Measurements from ENCODE around the gene MMP20. TPM values are rescaled to one million over a fixed set of nuclear protein-coding genes. Genes with fewer than 3 reads are reported as not detected.

Gene MMP20
- total and polyA plus RNA-seq, 2 experiments from 2014 or later, result not detected

DNA sequence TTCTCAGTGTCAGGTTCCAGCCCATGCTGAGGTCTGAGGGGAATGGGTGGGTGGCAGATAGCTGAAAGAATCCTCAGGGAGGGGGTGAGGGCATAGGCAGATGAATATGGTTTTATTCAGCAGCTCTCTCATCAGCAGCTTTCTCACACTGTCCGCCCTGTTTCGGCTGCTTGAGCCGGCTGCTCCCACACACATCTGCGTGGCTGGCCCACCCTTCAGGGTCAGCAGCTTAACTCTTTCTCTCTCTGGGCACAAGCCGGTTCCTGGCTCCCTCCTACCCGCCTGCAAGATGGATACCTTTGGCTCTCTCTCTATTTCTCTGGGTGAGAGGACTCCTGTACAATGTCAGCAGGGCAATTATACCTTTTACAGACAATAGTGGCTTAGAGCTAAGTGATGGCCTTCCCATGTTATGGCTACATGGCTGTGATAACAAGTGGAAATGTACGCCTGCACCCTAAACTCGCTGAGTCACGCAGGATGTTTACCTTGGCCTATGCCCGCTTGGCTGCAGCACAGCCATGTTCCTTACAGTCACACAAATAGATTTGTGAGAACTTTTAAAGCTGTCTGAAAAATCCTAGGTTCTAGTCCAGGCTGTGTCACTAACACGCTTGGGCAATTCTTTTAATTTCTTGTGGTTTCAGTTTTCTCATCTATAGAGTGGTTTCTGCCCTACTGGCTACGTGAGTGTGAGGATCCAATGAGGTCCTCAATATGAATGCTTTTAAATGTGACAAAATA, 4.1 kb downstream of the MMP20 start:
- Histone ChIP-seq H3K9me2 (ENCODE audit: insufficient read depth) (peaks cover 5% of the 10 kb centered on the region; the same call in 1 of the 2 replicates), H3K4me3 (no peak overlapping the region), H3K36me3 (ENCODE audit: insufficient read depth) (no peaks in the 10 kb centered on the region), H4K20me1 (replicated peaks; ENCODE audit: insufficient read depth) (no peaks in the 10 kb centered on the region), H3F3A (replicated peaks; ENCODE audit: low read depth) (no peaks in the 10 kb centered on the region), H2AFZ (peak overlapping the region; percentile 52; the same call in 1 of the 2 replicates), H3K27ac (ENCODE audit: low read depth) (no peak overlapping the region), H3K27me3 (ENCODE audit: insufficient read depth) (no peaks in the 10 kb centered on the region), H3K79me2 (replicated peaks; ENCODE audit: insufficient read depth) (no peaks in the 10 kb centered on the region), H3K4me1 (ENCODE audit: insufficient read depth) (peaks cover 6% of the 10 kb centered on the region; the same call in 1 of the 2 replicates), H3K4me2 (no peak overlapping the region)
- Mint-ChIP-seq H3K36me3 (ENCODE audit: low read depth) (no peaks in the 10 kb centered on the region), H3K4me3 (no peak overlapping the region), H3K27ac (no peak overlapping the region), H3K9me3 (no peaks in the 10 kb centered on the region; the same call in 2 of the 3 replicates), H3K27me3 (ENCODE audit: insufficient read depth, low read depth, poor library complexity) (no peaks in the 10 kb centered on the region), H3K4me1 (peaks cover 9% of the 10 kb centered on the region; the same call in 2 of the 3 replicates)
- TF ChIP-seq POLR2AphosphoS5 (IDR thresholded peaks at IDR 0.05; ENCODE audit: low read depth) (no peak), ZNF331 (CRISPR knock-in tag; IDR thresholded peaks at IDR 0.05; ENCODE audit: low read depth) (no peak), CREB1 (CRISPR knock-in tag; IDR thresholded peaks at IDR 0.05; ENCODE audit: low read depth) (no peak), NANOG (IDR thresholded peaks at IDR 0.05; ENCODE audit: borderline replicate concordance) (no peak), EZH2 (IDR thresholded peaks at IDR 0.05; ENCODE audit: low read depth, unreplicated experiment) (no peak), STAT1 (IDR thresholded peaks at IDR 0.05; ENCODE audit: unreplicated experiment) (no peak)
- TF ChIP-seq, protein P1, sequence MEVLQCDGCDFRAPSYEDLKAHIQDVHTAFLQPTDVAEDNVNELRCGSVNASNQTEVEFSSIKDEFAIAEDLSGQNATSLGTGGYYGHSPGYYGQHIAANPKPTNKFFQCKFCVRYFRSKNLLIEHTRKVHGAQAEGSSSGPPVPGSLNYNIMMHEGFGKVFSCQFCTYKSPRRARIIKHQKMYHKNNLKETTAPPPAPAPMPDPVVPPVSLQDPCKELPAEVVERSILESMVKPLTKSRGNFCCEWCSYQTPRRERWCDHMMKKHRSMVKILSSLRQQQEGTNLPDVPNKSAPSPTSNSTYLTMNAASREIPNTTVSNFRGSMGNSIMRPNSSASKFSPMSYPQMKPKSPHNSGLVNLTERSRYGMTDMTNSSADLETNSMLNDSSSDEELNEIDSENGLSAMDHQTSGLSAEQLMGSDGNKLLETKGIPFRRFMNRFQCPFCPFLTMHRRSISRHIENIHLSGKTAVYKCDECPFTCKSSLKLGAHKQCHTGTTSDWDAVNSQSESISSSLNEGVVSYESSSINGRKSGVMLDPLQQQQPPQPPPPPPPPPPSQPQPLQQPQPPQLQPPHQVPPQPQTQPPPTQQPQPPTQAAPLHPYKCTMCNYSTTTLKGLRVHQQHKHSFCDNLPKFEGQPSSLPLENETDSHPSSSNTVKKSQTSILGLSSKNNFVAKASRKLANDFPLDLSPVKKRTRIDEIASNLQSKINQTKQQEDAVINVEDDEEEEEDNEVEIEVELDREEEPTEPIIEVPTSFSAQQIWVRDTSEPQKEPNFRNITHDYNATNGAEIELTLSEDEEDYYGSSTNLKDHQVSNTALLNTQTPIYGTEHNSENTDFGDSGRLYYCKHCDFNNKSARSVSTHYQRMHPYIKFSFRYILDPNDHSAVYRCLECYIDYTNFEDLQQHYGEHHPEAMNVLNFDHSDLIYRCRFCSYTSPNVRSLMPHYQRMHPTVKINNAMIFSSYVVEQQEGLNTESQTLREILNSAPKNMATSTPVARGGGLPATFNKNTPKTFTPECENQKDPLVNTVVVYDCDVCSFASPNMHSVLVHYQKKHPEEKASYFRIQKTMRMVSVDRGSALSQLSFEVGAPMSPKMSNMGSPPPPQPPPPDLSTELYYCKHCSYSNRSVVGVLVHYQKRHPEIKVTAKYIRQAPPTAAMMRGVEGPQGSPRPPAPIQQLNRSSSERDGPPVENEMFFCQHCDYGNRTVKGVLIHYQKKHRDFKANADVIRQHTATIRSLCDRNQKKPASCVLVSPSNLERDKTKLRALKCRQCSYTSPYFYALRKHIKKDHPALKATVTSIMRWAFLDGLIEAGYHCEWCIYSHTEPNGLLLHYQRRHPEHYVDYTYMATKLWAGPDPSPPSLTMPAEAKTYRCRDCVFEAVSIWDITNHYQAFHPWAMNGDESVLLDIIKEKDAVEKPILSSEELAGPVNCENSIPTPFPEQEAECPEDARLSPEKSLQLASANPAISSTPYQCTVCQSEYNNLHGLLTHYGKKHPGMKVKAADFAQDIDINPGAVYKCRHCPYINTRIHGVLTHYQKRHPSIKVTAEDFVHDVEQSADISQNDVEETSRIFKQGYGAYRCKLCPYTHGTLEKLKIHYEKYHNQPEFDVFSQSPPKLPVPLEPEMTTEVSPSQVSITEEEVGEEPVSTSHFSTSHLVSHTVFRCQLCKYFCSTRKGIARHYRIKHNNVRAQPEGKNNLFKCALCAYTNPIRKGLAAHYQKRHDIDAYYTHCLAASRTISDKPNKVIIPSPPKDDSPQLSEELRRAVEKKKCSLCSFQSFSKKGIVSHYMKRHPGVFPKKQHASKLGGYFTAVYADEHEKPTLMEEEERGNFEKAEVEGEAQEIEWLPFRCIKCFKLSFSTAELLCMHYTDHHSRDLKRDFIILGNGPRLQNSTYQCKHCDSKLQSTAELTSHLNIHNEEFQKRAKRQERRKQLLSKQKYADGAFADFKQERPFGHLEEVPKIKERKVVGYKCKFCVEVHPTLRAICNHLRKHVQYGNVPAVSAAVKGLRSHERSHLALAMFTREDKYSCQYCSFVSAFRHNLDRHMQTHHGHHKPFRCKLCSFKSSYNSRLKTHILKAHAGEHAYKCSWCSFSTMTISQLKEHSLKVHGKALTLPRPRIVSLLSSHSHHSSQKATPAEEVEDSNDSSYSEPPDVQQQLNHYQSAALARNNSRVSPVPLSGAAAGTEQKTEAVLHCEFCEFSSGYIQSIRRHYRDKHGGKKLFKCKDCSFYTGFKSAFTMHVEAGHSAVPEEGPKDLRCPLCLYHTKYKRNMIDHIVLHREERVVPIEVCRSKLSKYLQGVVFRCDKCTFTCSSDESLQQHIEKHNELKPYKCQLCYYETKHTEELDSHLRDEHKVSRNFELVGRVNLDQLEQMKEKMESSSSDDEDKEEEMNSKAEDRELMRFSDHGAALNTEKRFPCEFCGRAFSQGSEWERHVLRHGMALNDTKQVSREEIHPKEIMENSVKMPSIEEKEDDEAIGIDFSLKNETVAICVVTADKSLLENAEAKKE (CRISPR knock-in tag; IDR thresholded peaks at IDR 0.05), result no peak
- TF ChIP-seq, protein P2, sequence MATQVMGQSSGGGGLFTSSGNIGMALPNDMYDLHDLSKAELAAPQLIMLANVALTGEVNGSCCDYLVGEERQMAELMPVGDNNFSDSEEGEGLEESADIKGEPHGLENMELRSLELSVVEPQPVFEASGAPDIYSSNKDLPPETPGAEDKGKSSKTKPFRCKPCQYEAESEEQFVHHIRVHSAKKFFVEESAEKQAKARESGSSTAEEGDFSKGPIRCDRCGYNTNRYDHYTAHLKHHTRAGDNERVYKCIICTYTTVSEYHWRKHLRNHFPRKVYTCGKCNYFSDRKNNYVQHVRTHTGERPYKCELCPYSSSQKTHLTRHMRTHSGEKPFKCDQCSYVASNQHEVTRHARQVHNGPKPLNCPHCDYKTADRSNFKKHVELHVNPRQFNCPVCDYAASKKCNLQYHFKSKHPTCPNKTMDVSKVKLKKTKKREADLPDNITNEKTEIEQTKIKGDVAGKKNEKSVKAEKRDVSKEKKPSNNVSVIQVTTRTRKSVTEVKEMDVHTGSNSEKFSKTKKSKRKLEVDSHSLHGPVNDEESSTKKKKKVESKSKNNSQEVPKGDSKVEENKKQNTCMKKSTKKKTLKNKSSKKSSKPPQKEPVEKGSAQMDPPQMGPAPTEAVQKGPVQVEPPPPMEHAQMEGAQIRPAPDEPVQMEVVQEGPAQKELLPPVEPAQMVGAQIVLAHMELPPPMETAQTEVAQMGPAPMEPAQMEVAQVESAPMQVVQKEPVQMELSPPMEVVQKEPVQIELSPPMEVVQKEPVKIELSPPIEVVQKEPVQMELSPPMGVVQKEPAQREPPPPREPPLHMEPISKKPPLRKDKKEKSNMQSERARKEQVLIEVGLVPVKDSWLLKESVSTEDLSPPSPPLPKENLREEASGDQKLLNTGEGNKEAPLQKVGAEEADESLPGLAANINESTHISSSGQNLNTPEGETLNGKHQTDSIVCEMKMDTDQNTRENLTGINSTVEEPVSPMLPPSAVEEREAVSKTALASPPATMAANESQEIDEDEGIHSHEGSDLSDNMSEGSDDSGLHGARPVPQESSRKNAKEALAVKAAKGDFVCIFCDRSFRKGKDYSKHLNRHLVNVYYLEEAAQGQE (IDR thresholded peaks at IDR 0.05; ENCODE audit: unreplicated experiment), result no peak
- DNase-seq (ENCODE audit: low spot score) (no peak), ATAC-seq (no peak)
